GM23338 (cell line): ENCODE data around the gene ZBTB8A. TPM values are rescaled to one million over a fixed set of nuclear protein-coding genes. Genes with fewer than 3 reads are reported as not detected.

Source experiments
- ATAC-seq: fragments of 200-7000 bp; cut with Tn5 transposase; 3 replicates; pipeline ENCODE4 v1.9.1; 2020
- DNase-seq: peaks from one replicate; pipeline ENCODE4 v3.0.0-alpha.2; 2015; ENCODE audit warnings: low spot score
- H2AFZ ChIP-seq: fragments of 200-600 bp; sonication (generic); 2 replicates; pipeline ENCODE4 v1.8.0; 2016; ENCODE audit warnings: antibody characterized with exemption, mild to moderate bottlenecking, moderate library complexity
- H3F3A ChIP-seq: fragments of 200-600 bp; sonication (generic); replicated peaks from 2 replicates; pipeline ENCODE4 v1.8.0; 2017; ENCODE audit warnings: antibody characterized with exemption, mixed run types, low read depth
- H3K27ac ChIP-seq: fragments of 200-600 bp; sonication (generic); 2 replicates; pipeline ENCODE4 v1.6.1; 2016; ENCODE audit warnings: low read depth
- H3K27me3 ChIP-seq: fragments of 200-600 bp; sonication (generic); 2 replicates; pipeline ENCODE4 v1.8.0; 2016; ENCODE audit warnings: mild to moderate bottlenecking, mixed run types, moderate library complexity; ENCODE audit not compliant: insufficient read depth
- H3K36me3 ChIP-seq: fragments of 200-600 bp; sonication (generic); 2 replicates; pipeline ENCODE4 v1.8.0; 2016; ENCODE audit warnings: mild to moderate bottlenecking; ENCODE audit not compliant: insufficient read depth
- H3K4me1 ChIP-seq: fragments of 200-600 bp; sonication (generic); 2 replicates; pipeline ENCODE4 v1.8.0; 2016; ENCODE audit warnings: mild to moderate bottlenecking, moderate library complexity; ENCODE audit not compliant: insufficient read depth
- H3K4me2 ChIP-seq: fragments of 200-600 bp; sonication (generic); 2 replicates; pipeline ENCODE4 v1.7.1; 2017; ENCODE audit warnings: mixed run types
- H3K4me3 ChIP-seq: fragments of 200-600 bp; sonication (generic); 2 replicates; pipeline ENCODE4 v1.6.1; 2016; ENCODE audit warnings: mixed run types
- H3K79me2 ChIP-seq: fragments of 200-600 bp; sonication (generic); replicated peaks from 2 replicates; pipeline ENCODE4 v1.8.0; 2017; ENCODE audit warnings: mild to moderate bottlenecking; ENCODE audit not compliant: insufficient read depth
- H3K9me2 ChIP-seq: fragments of 200-600 bp; sonication (generic); 2 replicates; pipeline ENCODE4 v1.8.0; 2017; ENCODE audit not compliant: insufficient read depth
- H4K20me1 ChIP-seq: fragments of 200-600 bp; sonication (generic); replicated peaks from 2 replicates; pipeline ENCODE4 v1.8.0; 2017; ENCODE audit warnings: mild to moderate bottlenecking; ENCODE audit not compliant: insufficient read depth
- H3K27ac Mint-ChIP-seq: 2 replicates; pipeline ENCODE4 v1.8.0; 2020; ENCODE audit warnings: inconsistent platforms, mild to moderate bottlenecking, moderate library complexity, mixed read lengths
- H3K27me3 Mint-ChIP-seq: 3 replicates; pipeline ENCODE4 v1.8.0; 2022; ENCODE audit warnings: low read depth, mild to moderate bottlenecking, moderate library complexity, mixed read lengths, inconsistent platforms; ENCODE audit not compliant: insufficient read depth, poor library complexity
- H3K36me3 Mint-ChIP-seq: 3 replicates; pipeline ENCODE4 v1.8.0; 2021; ENCODE audit warnings: low read depth, mild to moderate bottlenecking, inconsistent platforms, moderate library complexity, mixed read lengths
- H3K4me1 Mint-ChIP-seq: 3 replicates; pipeline ENCODE4 v1.8.0; 2020; ENCODE audit warnings: mild to moderate bottlenecking, inconsistent platforms, mixed read lengths
- H3K4me3 Mint-ChIP-seq: 3 replicates; pipeline ENCODE4 v1.8.0; 2021; ENCODE audit warnings: moderate library complexity, mild to moderate bottlenecking, inconsistent platforms, mixed read lengths
- H3K9me3 Mint-ChIP-seq: 3 replicates; pipeline ENCODE4 v1.8.0; 2020; ENCODE audit warnings: moderate library complexity, mild to moderate bottlenecking, inconsistent platforms, mixed read lengths
- CREB1 ChIP-seq: fragments of 250-450 bp; sonication (Bioruptor Pico); IDR thresholded peaks from 2 replicates; pipeline ENCODE4 v1.5.0; 2020; ENCODE audit warnings: low read depth, mild to moderate bottlenecking, moderate library complexity
- EZH2 ChIP-seq: fragments of 200-600 bp; sonication (generic); IDR thresholded peaks from one replicate; pipeline ENCODE4 v1.8.0; 2017; ENCODE audit warnings: antibody characterized with exemption, mild to moderate bottlenecking, low read depth; ENCODE audit not compliant: unreplicated experiment
- JUNB ChIP-seq: IDR thresholded peaks from one replicate; pipeline ENCODE4 v1.6.1; 2016; ENCODE audit warnings: antibody characterized with exemption; ENCODE audit not compliant: unreplicated experiment
- NANOG ChIP-seq: IDR thresholded peaks from 2 replicates; pipeline ENCODE4 v1.6.1; 2016; ENCODE audit warnings: antibody characterized with exemption, borderline replicate concordance
- POLR2AphosphoS5 ChIP-seq: IDR thresholded peaks from 2 replicates; pipeline ENCODE4 v1.6.1; 2016; ENCODE audit warnings: antibody characterized with exemption, low read depth
- STAT1 ChIP-seq: IDR thresholded peaks from one replicate; pipeline ENCODE4 v1.6.1; 2016; ENCODE audit warnings: antibody characterized with exemption; ENCODE audit not compliant: unreplicated experiment
- ZNF114 ChIP-seq: fragments of 250-450 bp; sonication (Bioruptor Pico); IDR thresholded peaks from 2 replicates; pipeline ENCODE4 v1.5.0; 2020; ENCODE audit warnings: mild to moderate bottlenecking, moderate library complexity
- ZNF331 ChIP-seq: fragments of 250-450 bp; sonication (Bioruptor Pico); IDR thresholded peaks from 2 replicates; pipeline ENCODE4 v1.5.0; 2020; ENCODE audit warnings: low read depth, mild to moderate bottlenecking, moderate library complexity
- ZNF462 ChIP-seq: fragments of 250-450 bp; sonication (Bioruptor Pico); IDR thresholded peaks from 2 replicates; pipeline ENCODE4 v1.5.0; 2020; ENCODE audit warnings: mild to moderate bottlenecking, moderate library complexity
- polyA plus RNA-seq: library from polyadenylated mRNA; unstranded; fragments of >200 nt; fragmentation: Nextera tagmentation; extraction: Ambion mirVana; gene quantifications from 2 replicates; pipeline ENCODE4 v1.2.1, GENCODE V29; 2016
- total RNA-seq: library from RNA; depleted of rRNA; stranded (reverse); fragments of >200 nt; shearing (Covaris generic); gene quantifications from 2 replicates; pipeline ENCODE4 v1.2.3, GENCODE V29; 2014
- TF ChIP-seq, protein P1 (sequence below), 2 experiments: fragments of 200-600 bp in 1 of 2; sonication (generic) in 1 of 2; conservative IDR thresholded peaks; 2 replicates each; pipeline versions ENCODE4 v1.5.1 to v1.6.1; 2016 to 2017; ENCODE audit warnings: antibody characterized with exemption in 2 of 2, low read depth in 2 of 2, mild to moderate bottlenecking in 2 of 2, moderate library complexity in 1 of 2
- TF ChIP-seq, protein P2 (sequence below): IDR thresholded peaks from one replicate; pipeline ENCODE4 v1.6.1; 2018; ENCODE audit warnings: antibody characterized with exemption; ENCODE audit not compliant: unreplicated experiment
- TF ChIP-seq, protein P3 (sequence below): IDR thresholded peaks from 2 replicates; pipeline ENCODE4 v1.6.1; 2016; ENCODE audit warnings: antibody characterized with exemption

Gene ZBTB8A
- total and polyA plus RNA-seq, 2 experiments from 2014 or later = 6.1 to 8.4 TPM

GRCh38 chr1:32651461-32652073, 112.3 kb downstream of the ZBTB8A start (continued):
- TF ChIP-seq ZNF462 (no peak), STAT1 (no peak), CREB1 (CRISPR knock-in tag) (no peak), ZNF331 (CRISPR knock-in tag) (no peak), NANOG (no peak)

DNA sequence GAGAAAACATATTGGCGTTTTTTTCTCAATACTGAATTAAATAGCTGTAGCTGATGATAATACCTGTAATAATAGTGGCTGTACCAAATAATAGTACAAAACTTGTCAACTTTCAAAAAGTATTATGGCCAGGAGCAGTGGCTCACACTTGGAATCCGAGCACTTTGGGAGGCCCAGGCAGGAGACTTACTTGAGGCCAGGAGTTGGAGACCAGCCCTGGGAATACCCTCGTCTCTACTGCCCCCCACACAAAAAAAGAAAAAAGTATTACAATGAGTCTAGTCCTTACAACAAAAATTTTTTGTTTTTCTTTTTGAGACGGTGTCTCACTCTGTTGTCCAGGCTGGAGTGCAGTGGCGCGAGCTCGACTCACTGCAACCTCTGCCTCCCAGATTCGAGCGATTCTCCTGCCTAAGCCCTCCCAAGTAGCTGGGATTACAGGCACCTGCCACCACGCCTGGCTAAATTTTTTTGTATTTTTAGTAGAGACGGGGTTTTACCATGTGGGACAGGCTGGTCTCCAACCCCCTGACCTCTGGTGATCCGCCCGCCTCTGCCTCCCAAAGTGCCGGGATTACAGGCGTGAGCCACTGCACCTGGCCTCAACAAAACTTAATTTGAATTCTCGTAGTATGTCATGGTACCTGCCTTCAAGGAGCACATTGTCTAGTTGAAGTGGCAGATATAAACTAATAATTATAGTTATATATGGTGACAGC, 113.2 kb downstream of the ZBTB8A start:
- H3K4me2 ChIP-seq = peak overlapping the region; percentile 93
- Mint-ChIP-seq H3K4me3 (peak overlapping the region; percentile 97), H3K36me3 (peaks cover 80% of the 10 kb centered on the region), H3K27ac (peak overlapping the region; percentile 100), H3K27me3 (peaks cover 10% of the 10 kb centered on the region), H3K9me3 (peaks cover 3% of the 10 kb centered on the region; the same call in 2 of the 3 replicates), H3K4me1 (peaks cover 22% of the 10 kb centered on the region)
- no peak for ATAC-seq
- no peaks in the 10 kb centered on the region for H3K9me2 ChIP-seq
- peaks cover 41% of the 10 kb centered on the region for H3F3A ChIP-seq
- H3K4me3 ChIP-seq = peak overlapping the region; percentile 84
- no peaks in the 10 kb centered on the region for H3K27me3 ChIP-seq
- H3K79me2 ChIP-seq = peaks cover 89% of the 10 kb centered on the region
- peaks cover 47% of the 10 kb centered on the region for H3K36me3 ChIP-seq
- H2AFZ ChIP-seq = no peak overlapping the region
- DNase-seq = no peak
- 0 out of 2 replicates have a peak overlapping the region, but pooled peaks have one; percentile 23 for H3K27ac ChIP-seq
- H4K20me1 ChIP-seq = peaks cover 39% of the 10 kb centered on the region
- H3K4me1 ChIP-seq = peaks cover 28% of the 10 kb centered on the region
- TF ChIP-seq, protein P1, sequence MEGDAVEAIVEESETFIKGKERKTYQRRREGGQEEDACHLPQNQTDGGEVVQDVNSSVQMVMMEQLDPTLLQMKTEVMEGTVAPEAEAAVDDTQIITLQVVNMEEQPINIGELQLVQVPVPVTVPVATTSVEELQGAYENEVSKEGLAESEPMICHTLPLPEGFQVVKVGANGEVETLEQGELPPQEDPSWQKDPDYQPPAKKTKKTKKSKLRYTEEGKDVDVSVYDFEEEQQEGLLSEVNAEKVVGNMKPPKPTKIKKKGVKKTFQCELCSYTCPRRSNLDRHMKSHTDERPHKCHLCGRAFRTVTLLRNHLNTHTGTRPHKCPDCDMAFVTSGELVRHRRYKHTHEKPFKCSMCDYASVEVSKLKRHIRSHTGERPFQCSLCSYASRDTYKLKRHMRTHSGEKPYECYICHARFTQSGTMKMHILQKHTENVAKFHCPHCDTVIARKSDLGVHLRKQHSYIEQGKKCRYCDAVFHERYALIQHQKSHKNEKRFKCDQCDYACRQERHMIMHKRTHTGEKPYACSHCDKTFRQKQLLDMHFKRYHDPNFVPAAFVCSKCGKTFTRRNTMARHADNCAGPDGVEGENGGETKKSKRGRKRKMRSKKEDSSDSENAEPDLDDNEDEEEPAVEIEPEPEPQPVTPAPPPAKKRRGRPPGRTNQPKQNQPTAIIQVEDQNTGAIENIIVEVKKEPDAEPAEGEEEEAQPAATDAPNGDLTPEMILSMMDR (conservative IDR thresholded peaks at IDR 0.05; ENCODE audit: low read depth in 2 of 2) = no peak
- TF ChIP-seq POLR2AphosphoS5 (no peak), JUNB (no peak), STAT1 (no peak), ZNF114 (no peak), EZH2 (no peak)
- TF ChIP-seq, protein P2, sequence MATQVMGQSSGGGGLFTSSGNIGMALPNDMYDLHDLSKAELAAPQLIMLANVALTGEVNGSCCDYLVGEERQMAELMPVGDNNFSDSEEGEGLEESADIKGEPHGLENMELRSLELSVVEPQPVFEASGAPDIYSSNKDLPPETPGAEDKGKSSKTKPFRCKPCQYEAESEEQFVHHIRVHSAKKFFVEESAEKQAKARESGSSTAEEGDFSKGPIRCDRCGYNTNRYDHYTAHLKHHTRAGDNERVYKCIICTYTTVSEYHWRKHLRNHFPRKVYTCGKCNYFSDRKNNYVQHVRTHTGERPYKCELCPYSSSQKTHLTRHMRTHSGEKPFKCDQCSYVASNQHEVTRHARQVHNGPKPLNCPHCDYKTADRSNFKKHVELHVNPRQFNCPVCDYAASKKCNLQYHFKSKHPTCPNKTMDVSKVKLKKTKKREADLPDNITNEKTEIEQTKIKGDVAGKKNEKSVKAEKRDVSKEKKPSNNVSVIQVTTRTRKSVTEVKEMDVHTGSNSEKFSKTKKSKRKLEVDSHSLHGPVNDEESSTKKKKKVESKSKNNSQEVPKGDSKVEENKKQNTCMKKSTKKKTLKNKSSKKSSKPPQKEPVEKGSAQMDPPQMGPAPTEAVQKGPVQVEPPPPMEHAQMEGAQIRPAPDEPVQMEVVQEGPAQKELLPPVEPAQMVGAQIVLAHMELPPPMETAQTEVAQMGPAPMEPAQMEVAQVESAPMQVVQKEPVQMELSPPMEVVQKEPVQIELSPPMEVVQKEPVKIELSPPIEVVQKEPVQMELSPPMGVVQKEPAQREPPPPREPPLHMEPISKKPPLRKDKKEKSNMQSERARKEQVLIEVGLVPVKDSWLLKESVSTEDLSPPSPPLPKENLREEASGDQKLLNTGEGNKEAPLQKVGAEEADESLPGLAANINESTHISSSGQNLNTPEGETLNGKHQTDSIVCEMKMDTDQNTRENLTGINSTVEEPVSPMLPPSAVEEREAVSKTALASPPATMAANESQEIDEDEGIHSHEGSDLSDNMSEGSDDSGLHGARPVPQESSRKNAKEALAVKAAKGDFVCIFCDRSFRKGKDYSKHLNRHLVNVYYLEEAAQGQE = no peak
- TF ChIP-seq, protein P3, sequence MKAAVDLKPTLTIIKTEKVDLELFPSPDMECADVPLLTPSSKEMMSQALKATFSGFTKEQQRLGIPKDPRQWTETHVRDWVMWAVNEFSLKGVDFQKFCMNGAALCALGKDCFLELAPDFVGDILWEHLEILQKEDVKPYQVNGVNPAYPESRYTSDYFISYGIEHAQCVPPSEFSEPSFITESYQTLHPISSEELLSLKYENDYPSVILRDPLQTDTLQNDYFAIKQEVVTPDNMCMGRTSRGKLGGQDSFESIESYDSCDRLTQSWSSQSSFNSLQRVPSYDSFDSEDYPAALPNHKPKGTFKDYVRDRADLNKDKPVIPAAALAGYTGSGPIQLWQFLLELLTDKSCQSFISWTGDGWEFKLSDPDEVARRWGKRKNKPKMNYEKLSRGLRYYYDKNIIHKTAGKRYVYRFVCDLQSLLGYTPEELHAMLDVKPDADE = no peak
